HG03139 (cell line): Measurements from ENCODE around the gene SLC41A3.

Source experiments
- ATAC-seq: cut with Tn5 transposase; IDR thresholded peaks from one replicate; pipeline ENCODE4 v1.9.1; 2021; ENCODE audit not compliant: unreplicated experiment

SLC41A3 gene

DNA sequence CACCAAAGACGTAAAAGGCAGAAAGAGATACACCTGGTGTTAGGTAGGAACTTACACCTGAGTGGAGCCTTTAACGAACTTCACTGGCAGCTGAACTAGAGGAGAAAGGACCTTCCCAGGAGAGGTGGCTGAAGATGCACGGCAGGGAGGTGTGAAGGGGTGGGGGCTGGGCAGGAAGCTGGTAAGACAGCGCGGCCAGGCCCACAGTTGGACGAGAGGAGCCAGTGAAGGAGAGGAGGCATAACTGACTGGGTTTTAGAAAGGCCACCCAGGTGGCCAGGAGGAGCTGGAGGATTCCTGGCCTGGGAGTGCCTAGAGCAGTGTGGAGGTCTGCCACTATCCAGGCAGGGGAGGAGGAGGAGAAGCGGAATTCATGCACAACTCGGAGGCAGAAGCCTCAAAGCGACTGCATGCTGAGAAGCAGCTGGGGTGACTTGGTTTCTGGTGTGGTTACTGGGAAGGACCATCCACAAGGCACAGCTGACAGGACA, 51.9 kb downstream of the SLC41A3 start:
- no peak for ATAC-seq

GRCh38 chr3:126030455-126030854, 53.5 kb downstream of the SLC41A3 start:
- no peak for ATAC-seq

DNA sequence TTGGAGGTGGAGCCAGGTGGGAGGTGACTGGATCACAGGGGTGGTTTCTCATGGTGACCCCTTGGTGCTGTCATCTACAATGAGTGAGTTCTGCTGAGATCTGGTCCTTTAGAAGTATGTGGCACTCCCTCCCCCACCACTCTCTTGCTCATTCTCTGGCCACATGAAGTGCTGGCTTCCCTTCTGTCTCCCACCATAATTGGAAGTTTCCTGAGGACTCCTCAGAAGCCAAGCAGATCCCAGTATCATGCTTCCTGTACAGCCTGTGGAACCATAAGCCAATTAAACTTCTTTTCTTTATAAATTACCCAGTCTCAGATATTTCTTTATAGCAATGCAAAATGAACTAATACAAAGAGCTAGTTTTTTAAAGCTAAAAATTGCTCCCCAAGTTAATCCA, 54.7 kb downstream of the SLC41A3 start:
- ATAC-seq = no peak

DNA sequence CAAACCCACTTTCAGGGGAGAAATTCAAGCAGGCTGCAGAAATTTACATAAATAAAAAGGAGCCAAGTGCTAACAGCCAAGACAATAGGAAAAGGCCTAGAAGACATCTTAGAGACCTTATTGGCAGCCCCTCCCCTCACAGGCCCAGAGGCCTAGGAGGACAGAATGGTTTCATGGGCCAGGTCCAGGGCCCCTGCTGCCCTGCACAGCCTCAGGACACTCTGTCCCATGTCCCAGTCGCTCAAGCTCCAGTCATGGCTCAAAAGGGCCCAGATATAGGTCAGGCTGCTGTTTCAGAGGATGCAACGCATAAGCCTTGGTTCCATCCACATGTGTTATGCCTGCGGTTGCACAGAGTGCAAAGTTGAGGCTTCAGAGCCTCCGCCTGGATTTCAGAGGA, 55.8 kb downstream of the SLC41A3 start:
- no peak for ATAC-seq

GRCh38 chr3:126026761-126027160, 57.2 kb downstream of the SLC41A3 start:
- ATAC-seq = no peak

- no peak for ATAC-seq
These were observed 57.6 kb downstream of the SLC41A3 start for GRCh38 chr3:126026277-126026751.

GRCh38 chr3:126025862-126026261, 58.1 kb downstream of the SLC41A3 start:
- no peak for ATAC-seq

DNA sequence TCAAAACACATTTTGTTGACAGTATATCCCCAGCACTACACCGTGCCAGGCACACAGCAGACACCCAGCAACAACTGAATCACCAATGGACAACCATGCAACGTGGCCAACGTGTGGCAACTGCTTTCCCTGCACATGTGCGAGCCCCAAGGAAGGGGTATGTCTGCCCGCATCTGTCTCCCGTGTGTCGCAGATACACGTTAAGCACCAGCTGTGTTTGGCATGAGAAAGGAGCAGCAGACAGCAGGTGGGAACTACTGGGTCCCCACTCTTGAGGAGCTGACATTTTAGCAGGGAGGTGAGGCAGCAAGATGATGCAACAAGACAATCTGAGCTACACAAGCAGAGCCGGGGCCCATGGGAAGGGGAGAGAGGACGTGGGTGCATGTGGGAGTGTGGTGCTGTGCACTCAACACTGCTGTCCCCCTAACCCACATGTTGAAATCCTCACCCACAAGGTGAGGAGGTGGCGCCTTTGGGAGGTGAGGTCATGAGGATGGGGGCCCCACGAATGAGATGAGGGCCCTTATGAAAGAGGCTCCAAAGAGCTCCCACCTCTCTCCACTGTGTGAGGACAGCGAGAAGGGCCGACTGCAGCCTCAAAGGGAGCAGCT, 58.7 kb downstream of the SLC41A3 start:
- ATAC-seq = no peak

DNA sequence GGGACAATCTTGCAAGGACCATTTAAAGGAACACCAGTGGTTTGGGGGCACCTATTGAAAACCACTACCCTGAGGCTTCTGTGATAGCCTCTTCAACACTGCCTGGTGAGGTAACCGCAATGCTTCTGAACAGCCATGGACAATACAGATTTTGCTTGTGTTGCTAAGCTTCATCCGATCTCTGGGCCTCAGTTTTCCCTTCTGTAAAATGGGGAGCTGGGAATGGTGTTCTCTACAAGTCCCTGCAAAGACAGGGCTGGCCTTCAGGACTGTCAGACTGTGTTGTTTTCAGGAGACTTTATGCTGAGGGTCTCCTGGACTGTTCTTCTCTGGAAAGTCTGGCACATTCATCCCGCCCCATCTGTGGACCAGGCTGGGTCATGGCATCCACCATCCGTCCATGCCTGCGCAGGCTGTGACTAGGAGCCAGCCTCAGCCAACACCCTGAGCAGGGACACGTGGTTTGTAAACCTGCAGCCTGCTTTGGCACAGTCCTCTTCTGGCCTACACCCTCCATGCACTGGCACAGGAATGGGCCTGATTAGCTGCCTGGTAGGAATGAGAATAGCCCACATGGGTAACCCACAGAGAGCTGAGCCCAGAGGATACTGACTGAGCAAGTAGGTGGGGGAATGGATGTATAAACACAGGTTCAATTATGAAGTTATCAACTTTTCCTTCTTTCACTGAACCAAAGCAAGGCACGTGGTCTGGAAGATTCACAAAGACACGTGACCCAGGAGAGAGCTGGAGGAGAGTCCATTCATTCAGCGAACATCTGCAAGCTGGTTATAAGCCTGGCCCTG, 59.7 kb downstream of the SLC41A3 start:
- ATAC-seq = no peak

GRCh38 chr3:126023390-126023789, 60.5 kb downstream of the SLC41A3 start:
- ATAC-seq = no peak

DNA sequence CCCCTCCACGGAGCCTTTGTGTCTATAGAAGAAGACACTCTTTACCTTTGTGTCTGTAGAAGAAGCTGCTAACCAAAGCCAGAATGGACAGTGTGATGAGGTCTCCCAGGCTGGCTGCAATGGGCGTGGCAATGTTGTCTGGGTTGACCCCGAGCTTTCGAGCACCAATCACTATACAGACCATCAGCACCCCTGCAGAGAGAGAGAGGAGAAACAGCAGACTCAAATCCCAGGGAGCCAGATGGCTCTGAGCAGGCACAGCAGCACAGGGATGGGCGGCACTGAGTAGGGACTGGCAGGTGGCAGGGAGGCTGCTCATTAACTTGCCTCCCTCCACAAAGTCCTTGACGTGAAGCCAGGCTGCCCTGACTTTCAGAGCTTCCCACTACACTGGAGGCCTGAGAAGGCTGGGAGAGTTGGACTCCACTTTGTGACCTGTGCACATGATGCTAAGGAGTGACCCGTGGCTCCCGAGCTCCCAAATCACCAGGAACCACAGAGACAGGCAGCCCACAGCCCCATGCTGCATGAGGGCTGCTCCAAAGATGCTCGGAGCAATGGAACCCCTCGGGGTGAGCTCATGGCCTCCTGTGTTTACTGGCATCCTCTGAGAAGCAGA, 61.1 kb downstream of the SLC41A3 start:
- ATAC-seq = no peak

DNA sequence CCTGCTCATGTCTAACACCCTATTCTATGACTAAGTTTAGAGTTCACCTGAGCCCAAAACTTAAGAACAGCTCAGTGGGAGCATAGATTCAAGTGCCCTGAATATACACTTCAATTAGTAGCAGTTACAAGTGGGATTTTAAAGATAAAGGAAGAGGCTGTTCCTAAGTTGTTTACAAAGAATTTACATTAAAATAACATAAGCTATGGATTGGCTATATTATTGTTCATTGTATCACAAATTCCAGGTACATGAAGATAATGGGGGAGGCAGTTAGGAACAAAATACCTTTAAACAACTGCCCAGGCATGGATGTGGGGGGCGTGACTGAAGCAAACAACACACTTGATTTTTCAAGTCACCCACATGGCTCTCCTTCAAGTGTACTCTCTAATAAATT, 62.2 kb downstream of the SLC41A3 start:
- no peak for ATAC-seq

- ATAC-seq = no peak
These were observed 62.7 kb downstream of the SLC41A3 start for GRCh38 chr3:126021224-126021623.

DNA sequence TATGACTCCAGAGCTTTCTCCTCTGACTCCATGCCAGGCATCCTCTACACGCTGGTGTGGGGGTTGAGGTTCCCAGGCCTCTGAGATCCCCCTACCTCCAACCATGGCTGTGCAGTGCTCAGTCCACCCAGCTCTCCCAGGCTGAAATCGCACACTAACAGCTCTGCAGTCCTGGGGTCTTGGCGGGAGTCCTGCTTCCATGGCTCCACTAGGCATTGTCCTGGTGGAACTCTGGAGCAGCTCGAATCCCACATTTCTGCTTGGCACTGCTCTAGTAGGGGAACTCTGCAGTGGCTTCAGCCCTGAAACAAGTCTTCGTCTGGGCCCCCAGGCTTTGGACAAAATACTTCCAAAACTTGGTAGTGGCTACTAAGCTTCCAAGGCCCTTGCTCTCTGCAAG, 64.2 kb downstream of the SLC41A3 start:
- no peak for ATAC-seq

DNA sequence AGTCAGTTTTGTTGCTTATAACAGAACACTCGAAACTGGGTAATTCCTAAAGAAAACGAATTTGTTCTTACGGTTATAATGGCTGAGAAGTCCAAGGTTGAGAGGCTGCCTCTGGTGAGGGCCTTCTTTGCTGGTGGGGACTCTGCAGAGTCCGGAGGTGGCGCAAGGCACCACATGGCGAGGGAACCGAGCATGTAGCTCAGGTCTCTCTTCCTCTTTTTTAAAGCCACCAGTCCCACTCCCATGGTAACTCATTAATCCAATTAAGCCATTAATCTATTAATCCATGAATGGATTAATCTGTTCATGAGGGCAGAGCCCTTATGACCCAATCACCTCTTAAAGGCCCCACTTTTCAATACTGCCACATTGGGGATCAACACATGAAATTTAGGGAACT, 64.9 kb downstream of the SLC41A3 start:
- no peak for ATAC-seq

GRCh38 chr3:126018545-126018944, 65.4 kb downstream of the SLC41A3 start:
- no peak for ATAC-seq

DNA sequence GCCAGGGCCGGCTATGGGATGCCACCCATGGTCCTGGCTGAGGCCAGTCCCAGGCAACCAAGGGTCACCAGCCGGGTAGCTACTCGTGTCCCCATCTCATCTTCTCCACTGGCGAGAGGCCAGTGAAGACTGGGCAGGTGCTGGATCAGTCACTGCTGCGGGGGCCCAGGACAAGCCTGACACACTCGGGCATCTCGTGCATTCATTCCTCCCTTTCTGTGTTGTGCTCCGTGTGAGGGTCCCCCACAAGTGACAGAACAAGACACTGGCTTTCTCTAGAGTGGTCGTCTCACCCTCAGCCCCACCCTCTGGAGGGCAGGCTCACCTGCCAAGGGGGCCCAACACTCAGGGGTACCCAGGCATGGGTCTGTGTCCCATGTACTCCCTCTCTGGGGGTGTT, 66.6 kb downstream of the SLC41A3 start:
- ATAC-seq = no peak

DNA sequence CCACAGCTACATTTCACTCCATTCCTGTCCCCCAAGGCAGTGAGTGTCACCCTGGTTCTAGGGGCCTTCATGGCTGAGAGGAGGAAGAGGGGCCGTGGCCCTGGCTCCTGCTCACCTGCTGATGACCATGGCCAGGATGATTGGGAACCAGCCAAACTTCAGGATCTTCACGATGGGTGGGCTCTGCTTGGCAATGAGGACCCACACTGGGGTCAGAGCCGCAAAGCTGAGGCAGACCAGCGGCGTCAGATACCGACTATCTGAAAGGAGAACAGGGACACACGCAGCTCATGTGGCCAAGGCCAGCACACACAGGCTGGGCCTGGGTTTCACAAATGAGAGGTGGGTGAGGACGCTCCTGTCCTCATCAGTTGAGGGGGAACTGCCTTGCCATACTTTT, 67.3 kb downstream of the SLC41A3 start:
- ATAC-seq = no peak

- no peak for ATAC-seq
These were observed 68.8 kb downstream of the SLC41A3 start for GRCh38 chr3:126015075-126015474.

GRCh38 chr3:126014252-126014651, 69.7 kb downstream of the SLC41A3 start:
- no peak for ATAC-seq

DNA sequence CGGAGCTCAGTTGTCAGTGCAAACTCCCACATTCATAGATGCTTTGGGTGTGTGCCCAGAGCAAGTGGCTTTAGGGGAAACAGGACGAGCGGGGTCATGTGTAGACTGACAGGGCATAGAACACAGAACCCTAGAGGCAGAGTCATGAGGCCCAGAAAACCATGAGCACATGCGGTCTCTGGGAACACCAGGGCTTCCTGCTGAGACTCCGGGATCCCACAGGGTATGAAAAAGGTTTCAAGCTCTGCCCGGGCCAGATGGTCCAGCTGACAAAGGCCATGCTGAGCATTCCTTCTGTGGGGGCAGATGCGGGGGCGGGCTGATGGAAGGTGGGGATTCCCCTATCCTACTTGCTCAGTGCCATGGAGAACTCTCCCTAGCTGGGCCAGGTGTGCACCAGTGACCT, 70.2 kb downstream of the SLC41A3 start:
- ATAC-seq = no peak

GRCh38 chr3:126009181-126009580, 74.7 kb downstream of the SLC41A3 start:
- ATAC-seq = no peak
